ENCODE measurements around the gene ACSL3.

ACSL3 gene

DNA sequence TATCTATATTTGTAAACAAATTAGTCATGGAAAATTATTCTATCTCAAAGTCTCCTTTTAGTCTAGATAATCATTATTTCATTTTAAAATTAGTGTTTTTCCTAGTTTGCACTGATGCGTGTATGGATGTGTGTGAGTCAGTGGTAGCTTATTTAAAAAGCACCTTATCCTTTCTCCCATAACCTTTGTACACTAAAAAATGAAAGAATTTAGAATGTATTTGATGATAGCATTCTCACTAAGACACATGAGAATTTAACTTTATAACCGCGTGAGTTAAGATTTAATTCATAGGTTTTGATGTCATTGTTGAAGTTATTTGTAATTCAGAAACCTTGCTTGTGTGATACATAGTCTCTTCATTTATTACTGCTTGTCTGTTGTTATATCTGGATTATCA, 81.7 kb downstream of the ACSL3 start:
- DNase-seq (ENCODE audit: low read depth), result no peak

DNA sequence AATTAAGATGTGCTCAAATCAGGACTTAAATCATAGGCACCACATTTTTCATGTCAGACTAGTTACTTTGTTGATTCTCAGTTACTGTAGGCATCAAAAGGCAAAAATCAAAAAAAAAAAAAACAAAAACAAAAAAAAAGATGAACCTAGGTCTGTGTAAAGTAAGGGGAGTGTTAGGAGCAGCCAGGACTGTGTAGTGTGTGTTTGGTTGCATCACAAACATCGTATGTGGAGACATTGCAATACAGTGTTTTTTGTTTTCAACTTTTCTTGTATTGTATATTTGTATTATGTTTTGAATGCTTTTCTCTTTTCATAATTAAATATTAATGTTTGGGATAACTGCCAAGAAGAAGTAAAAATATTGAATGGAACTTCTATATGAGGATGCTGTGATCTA, 82.1 kb downstream of the ACSL3 start:
- no peak for DNase-seq (ENCODE audit: low read depth)

DNA sequence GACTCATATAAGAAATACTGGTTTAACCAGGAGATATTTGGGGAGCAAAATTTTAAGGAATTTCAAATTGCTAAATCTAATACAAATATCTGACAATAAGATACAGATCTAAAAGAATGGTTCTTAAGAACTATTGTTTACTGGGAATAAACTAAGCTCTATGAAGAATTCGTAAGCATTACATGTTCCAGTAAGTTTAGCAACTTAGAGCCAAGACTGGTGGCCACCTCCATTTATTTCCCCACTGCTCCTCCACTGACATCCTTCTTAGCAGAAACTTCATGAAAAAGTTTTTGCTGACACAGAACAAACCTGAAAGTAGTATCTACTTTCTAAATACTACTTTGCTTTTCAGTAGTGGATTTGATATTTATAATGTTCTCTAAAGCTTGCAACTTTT, 83.0 kb downstream of the ACSL3 start:
- DNase-seq (ENCODE audit: low read depth), result no peak

GRCh38 chr2:222944552-222944951, 83.7 kb downstream of the ACSL3 start:
- no peak for DNase-seq (ENCODE audit: low read depth)

DNA sequence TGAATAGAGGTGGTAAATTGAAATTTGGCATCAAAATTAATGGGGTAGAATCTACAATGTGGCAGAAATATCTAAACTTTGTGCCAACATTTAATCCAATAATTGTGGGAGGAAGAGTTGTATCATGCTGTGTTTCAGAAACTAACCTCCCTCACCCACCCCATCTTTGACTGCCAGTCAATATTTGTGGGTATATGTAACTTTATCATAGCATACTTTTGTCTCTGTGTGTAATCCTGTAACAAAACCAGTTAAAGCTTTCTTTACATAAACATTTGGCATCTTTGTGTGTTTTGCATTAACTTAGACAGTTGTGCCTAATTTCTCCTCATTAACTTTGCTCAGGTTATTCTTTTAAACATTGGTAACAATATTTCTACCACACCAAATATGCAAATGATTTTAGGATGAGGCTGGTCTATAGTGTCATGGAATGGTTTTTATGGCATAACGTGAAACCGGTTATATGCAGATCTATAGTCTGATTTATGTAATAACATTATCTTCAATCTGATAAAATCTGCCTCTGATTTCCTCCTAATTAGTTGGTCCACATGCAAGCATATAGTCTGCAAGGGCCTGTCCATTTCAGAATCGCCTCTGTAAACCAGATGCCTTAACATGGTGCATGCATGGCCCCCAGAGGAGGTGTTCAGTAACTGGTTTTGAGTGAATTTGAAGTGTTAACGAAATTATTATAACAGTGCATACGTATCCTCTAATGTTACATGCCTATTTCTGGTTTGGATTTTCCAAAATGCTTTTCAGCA, 84.3 kb downstream of the ACSL3 start:
- DNase-seq (ENCODE audit: low read depth), result no peak

DNA sequence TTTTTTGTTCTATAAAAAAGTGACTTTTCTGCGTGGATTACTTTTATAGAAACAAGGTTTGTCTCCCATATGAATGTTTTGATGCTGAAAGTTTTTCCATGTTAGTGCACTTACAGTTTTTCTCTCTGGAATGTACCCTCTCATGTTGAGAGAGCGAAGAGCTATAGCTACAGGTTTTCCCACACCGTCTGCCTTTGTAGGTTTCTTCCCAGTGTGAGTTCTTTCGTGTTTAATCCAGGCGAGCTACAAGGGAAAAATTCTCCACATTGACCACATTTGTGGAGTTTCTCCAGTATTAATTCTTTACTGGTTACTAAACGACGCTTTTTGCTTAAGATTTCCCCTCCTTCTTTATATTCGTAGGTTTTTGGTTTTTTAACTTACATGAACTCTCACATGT, 85.1 kb downstream of the ACSL3 start:
- DNase-seq (ENCODE audit: low read depth), result no peak

- DNase-seq (ENCODE audit: low read depth), result no peak
These were observed 86.0 kb downstream of the ACSL3 start for GRCh38 chr2:222946700-222947287.

DNA sequence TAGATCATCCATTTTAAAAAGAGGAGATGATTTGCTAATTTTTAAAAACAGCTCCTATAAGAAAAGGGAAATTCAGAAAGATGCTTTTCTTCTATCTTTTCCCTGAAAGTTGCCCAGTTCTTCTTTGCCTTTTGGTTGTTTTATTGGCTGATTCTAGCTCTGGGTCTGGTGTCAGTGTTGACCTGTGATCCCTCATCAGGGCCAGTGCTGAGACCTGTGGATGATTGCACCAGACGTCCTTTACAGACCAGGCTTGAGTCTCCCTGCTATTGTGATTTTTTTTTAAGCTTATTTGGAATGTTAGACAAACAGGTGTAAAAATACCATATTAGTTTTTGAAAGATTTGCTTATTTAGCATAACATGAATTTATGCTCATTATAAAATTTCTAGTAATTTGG, 88.2 kb downstream of the ACSL3 start:
- DNase-seq (ENCODE audit: low read depth), result no peak

GRCh38 chr2:222949690-222950323, 89.0 kb downstream of the ACSL3 start:
- no peak for DNase-seq (ENCODE audit: low read depth)

DNA sequence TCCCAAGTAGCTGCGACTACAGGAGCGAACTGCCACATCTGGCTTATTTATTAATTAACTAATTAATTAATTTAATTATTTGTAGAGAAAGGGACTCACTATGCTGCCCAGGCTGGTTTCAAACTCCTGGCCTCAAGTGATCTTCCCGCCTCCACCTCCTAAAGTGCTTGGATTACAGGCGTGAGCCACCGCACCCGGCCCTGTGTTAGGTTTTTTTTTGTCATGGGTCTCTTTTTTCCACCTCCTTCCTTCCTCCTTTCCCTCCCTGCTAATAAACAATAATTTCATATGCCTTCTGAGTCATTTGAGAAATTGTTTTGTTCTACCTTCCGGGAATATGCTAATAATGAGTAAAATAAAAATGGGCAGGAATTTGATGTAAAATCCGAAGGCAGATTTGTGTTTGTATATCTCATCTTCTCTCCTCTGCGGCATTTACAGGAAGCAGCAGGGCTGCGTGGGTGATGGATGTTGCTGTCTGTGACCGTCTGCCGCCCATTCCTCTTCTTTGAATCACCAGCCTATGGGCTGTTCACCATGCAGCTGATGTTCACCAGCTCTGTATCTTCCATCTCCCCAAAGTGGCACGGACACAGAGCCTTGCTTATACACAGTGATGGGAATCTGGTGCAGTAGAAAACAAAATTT, 89.9 kb downstream of the ACSL3 start:
- no peak for DNase-seq (ENCODE audit: low read depth)

GRCh38 chr2:222952204-222952603, 91.4 kb downstream of the ACSL3 start:
- DNase-seq (ENCODE audit: low read depth), result no peak

DNA sequence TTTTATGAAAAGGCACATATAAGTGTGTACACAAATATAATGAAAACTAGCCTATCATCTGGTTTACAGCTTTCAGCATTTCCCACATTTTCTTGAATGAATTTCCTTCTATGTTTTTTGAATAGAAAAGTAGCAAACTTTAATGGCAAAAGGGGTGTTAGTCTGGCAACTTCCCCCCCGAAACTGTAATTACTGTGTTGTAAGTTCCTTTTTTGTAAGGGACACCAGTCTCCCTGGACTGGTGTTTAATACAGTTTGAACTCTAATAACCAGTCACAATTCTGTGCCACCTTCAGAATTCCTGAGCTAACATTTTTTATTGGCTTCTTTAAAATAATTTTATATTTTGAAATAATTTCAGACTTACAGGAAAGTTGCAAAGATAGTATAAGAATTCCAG, 94.2 kb downstream of the ACSL3 start:
- DNase-seq (ENCODE audit: low read depth), result no peak

DNA sequence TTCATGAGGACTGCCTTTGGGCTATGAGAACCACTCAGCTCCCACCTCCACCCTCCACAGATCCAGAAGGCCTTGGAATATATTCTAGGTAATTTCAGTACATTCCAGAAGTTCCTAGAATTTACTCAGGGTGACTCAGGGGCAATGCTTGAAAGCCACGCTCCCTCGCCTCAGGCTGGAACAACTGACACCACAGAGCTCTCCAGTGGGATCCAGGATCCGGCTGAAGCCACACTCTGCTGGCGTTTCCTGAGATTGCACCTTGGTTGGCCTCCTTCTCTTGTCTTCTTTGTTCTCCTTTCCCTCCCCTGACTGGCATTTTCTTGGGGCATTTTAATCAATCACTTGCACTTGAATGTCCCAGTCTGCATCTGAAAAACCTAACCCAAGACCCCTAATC, 98.5 kb downstream of the ACSL3 start:
- no peak for DNase-seq (ENCODE audit: low read depth)

DNA sequence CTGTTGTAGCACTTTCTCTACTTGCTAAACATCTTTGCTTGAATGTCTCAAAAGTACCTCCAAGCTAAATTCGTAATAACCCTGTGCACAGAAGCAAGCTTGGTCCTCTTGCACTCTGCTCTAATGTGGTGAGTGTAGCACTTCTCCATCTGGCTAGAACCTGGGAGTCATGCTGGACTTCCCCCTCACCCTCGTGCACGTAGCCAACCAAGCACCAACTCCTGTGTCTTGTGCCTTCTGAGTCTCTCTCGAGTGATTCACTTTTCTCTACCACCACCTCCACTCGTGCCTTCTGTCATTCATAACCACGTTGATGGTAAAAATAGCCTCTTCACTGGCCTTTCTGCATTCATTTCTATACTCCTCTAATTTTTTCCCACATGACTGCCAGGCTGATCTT, 99.3 kb downstream of the ACSL3 start:
- no peak for DNase-seq (ENCODE audit: low read depth)

DNA sequence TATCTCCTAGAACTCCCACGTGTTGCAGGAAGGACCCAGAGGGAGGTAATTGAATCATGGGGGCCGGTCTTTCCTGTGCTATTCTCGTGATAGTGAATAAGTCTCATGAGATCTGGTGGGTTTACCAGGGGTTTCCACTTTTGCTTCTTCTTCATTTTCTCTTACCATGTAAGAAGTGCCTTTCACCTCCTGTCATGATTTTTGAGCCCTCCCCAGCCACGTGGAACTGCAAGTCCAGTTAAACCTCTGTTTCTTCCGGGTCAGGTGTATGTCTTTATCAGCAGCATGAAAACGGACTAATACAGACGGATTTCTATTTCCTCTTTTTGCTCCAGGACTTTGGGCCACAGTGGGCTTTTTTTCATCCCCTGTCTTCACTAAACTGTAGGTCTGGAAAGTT, 102.8 kb downstream of the ACSL3 start:
- DNase-seq (ENCODE audit: low read depth), result no peak

DNA sequence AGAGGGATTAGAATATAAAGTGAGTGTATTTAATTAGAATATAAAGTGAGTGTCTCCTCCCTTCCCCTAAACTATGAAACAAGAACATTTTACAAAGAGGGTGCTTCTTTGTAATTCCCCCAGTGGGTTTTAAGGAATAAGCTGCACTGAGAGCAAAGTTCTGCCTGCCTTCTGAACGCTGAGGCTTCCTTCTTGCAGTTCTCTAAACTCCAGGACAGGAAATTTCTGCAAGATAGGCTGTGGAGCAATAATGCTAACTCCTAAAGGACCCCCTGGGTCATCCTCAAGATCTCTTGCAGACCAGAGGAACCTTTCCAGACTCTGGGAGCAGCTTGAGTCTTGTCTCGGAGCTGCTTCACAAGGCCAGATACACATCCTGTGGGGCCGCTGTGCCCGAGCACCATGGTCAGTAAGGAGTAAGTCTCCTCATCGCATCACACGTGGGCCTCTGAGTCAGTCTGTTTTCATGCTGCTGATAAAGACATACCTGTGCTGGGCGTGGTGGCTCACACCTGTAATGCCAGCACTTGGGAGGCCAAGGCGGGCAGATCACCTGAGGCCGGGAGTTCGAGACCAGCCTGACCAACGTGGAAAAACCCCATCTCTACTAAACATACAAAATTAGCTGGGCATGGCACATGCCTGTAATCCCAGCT, 103.7 kb downstream of the ACSL3 start:
- DNase-seq (ENCODE audit: low read depth), result no peak

DNA sequence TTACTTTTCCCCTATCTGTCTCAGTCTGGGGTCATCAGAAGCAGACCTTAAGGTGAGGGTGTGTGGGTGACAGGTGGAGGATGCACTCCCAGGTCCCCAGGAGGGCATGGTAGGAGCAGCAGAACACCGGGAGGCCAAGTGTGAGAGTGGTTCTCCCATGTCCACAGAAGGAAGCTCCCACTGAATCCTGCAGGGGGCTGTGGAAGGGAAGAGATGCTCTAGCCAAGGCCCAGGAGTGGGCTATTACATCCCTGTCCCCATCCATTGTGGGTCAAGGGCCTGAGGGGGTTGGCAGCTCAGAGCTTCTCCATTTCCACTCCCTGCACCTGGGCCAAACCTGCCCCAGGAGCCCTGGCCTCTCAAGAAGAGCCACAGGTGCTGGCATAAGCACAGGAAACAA, 104.7 kb downstream of the ACSL3 start:
- no peak for DNase-seq (ENCODE audit: low read depth)

- no peak for DNase-seq (ENCODE audit: low read depth)
These were observed 107.8 kb downstream of the ACSL3 start for GRCh38 chr2:222968550-222969155.

GRCh38 chr2:222969491-222969890, 108.7 kb downstream of the ACSL3 start:
- DNase-seq (ENCODE audit: low read depth), result no peak

- no peak for DNase-seq (ENCODE audit: low read depth)
These were observed 111.6 kb downstream of the ACSL3 start for GRCh38 chr2:222972420-222972819.

DNA sequence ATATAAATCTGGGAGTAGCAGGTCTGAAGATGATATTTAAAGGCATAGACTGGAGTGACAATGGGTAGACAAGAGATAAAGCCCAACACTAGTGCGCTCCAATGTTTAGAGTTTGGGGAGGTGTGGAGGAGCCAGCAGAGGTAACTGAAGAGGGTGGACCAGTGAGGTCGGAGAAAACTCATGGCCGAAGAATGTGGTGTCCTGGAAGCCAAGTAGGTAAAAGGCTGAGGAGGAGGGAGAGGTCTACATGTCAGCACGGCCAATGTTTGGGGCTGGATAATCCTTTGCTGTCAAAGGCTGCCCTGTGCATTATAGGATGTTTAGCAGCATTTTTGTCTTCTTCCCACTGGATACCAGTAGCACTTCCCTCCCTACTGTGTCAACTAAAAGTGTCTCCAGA, 112.4 kb downstream of the ACSL3 start:
- DNase-seq (ENCODE audit: low read depth), result no peak

DNA sequence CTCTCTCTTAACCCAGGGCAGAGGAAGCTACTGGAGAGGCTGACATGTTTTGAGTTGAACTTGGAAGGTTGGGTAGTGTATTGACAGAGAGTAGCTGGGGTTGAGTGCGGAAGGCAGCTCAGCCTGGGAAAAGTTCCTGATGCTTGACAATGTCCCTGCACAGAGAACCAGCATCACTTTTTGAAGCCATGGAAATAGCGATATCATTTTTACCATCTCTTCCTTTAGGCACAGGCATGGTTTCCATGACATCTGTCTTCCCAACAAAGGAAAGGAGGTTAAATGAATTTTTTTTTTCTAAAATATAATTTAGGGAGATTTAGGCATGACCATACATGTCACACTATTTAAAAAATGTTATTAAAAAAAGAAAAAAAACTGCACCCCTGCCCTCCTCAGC, 112.9 kb downstream of the ACSL3 start:
- DNase-seq (ENCODE audit: low read depth), result no peak
